ENCODE data around the gene PIN1.

- TF ChIP-seq CTCF (IDR thresholded peaks at IDR 0.05), result no peak
- no peak for TF ChIP-seq POLR2A (IDR thresholded peaks at IDR 0.05)
Observed at GRCh38 chr19:9861503-9861902, 26.4 kb downstream of the PIN1 start.

Data from gastroesophageal sphincter (tissue), 3 donors.